Measurements from ENCODE around the gene LILRB4. TPM values are rescaled to one million over a fixed set of nuclear protein-coding genes. Genes with fewer than 3 reads are reported as not detected.
"Not testable (repeated sequence)": the region's sequence is repeated elsewhere in the genome, so short reads cannot be mapped to it uniquely, and the experiment has no call there.

The LILRB4 gene
- total RNA-seq, 1 donor: 0.81 TPM

DNA sequence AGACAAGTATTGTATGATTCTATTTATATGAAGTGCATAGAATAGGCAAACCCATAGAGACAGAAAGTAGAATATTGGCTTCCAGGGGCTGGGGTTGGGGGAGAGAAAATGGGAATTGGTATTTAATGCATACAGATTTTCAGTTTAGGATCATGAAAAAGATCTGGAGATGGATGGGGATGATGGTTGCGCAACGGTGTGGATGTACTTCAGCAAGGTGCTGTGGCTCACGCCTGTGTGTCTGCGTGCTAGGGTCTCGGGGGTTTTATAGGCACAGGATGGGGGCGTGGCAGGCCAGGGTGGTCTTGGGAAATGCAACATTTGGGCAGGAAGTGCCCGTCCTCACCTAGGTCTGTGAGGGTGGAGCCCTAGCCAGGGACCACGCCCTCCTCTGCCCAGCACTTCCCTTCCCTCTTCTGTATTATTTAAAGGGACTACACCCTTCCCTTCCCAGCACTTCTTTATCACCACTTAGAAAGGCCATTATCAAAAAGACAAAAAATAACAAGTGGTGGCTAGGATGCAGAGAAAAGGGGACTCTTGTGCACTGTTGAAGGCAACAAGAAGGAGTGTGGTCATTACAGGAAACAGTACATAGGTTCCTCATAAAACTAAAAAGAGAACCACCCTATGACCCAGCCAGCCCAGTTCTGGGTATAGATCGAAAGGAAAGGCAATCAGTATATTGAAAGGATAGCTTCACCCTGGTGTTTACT lies 29.0 kb downstream of the LILRB4 start:
- DNase-seq (ENCODE audit: low read depth in 2 of 3, low spot score in 2 of 3): no peak

DNA sequence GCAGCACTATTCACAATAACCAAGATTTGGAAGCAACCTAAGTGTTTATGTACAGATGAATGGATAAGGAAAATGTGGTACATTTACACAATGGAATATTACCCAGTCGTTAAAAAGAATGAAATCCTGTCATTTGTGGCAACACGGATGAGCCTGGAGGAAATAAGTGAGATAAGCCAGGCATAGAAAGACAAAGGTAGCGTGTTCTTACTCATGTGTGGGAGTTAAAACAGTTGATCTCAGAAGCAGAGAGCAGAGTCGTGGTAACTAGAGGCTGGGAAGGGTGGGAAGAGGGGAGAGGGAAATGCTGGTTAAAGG lies 29.5 kb downstream of the LILRB4 start:
- DNase-seq (ENCODE audit: low read depth in 2 of 3, low spot score in 2 of 3): no peak

DNA sequence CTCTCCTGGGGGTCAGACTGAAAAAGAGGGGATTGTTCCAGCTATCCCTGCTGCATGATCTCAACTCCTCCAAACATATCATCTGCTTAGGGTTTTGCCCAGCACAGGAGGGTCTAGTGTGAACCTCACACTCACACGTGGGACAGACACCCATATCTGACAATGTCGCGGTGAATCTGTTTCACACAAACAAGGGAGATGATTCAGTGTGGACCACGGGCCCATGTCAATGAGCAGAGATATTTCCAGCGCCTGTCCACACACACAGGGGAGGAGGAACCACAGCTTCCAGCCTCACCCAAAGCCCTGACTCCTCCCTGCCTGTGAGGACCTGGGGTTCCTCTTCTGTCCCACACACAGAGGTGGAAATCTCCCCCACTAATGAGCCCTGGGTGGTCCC lies 31.9 kb downstream of the LILRB4 start:
- no peak for DNase-seq (ENCODE audit: low read depth in 2 of 3, low spot score in 2 of 3)

DNA sequence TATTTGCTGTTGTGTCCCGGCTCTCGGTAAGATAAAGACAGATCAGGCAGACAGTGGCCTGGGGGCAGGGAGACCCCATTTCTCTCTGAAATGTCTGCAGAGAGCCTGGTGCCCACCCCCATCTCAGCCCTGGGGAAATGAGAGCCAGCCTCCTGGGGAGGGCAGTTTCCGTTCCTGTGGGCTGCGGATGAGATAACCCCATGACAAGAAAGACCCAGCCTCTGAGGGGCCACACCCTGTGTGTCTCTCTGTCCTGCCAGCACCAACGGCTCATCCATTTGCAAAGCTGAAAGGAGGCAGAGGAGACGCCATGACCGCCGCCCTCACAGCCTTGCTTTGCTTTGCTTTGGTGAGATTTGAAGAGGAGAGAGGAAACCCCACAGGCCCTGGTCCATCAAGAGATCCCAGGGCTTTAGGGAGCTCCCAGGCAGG lies 33.3 kb downstream of the LILRB4 start:
- no peak for DNase-seq (ENCODE audit: low read depth in 2 of 3, low spot score in 2 of 3)

DNA sequence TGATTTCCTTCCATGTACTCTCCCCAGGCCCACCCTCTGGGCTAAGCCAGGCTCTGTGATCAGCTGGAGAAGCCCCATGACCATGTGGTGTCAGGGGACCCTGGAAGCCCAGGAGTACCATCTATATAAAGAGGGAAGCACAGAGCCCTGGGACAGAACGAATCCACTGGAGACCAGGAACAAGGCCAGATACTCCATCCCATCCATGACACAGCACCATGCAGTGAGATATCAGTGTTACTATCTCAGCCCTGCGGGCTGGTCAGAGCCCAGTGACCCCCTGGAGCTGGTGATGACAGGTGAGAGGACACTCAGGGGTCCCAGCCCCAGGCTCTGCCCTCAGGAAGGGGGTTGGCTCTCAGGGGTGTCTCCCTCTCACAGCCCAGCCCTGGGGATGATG lies 34.0 kb downstream of the LILRB4 start:
- no peak for DNase-seq (ENCODE audit: low read depth in 2 of 3, low spot score in 2 of 3)

DNA sequence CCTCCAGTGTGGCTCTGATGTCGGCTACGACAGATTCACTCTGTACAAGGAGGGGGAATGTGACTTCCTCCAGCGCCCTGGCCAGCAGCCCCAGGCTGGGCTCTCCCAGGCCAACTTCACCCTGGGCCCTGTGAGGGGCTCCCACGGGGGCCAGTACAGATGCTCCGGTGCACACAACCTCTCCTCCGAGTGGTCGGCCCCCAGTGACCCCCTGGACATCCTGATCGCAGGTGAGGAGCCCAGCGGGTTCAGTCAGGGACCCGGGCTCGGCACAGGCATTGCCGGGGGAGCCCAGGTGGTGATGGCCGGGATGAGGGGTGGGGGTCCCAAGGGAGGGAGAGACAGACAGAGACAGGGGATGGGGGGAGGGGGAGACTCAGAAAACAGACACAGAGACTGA lies 34.9 kb downstream of the LILRB4 start:
- not testable (repeated sequence) for DNase-seq (ENCODE audit: low read depth in 2 of 3, low spot score in 2 of 3)

DNA sequence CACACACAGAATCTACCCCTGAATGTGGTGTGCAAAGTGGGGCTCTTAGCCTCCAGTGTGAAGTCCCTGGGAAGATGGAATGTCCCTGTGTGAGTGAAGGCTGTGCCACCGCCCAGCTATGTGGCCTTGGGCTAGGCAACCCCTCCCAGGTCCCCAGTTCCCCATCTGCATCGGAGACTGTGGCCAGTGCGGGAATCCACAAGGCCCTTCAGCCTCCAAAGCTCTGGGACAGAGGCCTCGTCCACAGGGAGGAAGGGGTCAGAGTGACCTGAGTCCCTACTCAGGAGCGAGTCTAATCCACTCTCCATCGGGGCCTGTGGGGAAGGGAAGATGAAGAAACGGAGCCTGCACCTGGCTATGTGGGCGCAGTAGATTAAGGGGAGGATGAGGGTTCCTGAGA lies 42.1 kb downstream of the LILRB4 start:
- DNase-seq (ENCODE audit: low read depth in 2 of 3, low spot score in 2 of 3): no peak

DNA sequence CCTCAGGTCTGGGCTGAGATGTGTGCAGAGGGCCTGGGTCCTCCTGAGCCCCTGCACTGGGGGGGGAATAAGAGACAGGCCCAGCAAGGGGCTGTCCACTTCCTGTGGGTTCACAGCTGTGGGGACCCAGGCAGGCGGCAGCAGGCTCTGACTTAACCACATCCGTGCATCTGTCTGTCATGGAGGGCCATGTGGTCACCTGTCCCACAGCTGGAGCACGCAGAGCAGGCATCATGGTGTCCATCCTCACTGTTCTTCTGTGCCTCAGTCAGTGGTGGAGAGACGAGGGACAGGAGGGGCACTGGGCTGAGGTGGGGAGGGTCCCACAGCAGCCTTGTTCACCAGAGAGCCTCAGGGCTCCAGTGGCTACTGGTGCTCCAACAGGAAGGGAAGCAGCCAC lies 45.2 kb downstream of the LILRB4 start:
- DNase-seq (ENCODE audit: low read depth in 2 of 3, low spot score in 2 of 3): peak in 2 of 3 donors; percentile 5 to 32

DNA sequence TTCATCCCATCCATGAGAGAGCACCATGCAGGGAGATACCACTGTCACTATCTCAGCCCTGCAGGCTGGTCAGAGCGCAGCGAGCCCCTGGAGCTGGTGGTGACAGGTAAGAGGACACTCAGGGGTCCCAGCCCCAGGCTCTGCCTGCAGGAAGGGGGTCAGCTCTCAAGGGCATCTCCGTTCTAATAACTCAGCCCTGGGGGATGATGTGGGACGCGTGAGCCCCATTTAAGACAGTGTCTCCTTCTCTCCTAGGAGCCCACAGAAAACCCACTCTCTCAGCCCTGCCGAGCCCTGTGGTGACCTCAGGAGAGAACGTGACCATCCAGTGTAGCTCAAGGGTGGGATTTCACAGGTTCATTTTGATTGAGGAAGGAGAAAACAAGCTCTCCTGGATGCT lies 46.0 kb downstream of the LILRB4 start:
- no peak for DNase-seq (ENCODE audit: low read depth in 2 of 3, low spot score in 2 of 3)

DNA sequence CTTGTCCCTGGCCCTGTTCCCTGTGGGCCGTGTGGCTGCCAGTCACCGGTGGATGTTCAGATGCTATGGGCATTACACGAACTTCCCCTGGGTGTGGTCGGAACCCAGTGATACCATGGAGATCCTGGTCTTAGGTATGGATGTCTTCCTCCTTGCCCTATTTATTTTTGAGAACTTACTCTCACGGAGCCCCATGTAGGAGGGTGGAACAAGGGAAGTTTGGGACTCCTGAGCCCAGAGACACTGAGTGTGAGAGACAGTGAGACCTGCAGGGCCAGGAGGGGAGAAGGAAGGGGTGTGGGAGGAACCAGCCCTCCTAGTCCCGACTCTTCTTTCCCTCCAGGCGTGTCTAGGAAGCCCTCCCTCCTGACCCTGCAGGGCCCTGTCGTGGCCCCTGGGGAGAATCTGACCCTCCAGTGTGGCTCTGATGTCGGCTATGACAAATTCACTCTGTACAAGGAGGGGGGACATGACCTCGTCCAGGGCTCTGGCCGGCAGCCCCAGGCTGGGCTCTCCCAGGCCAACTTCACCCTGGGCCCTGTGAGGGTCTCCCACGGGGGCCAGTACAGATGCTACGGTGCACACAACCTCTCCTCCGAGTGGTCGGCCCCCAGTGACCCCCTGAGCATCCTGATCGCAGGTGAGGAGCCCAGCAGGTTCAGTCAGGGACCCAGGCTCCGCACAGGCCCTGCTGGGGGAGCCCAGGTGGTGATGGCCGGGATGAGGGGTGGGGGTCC lies 46.6 kb downstream of the LILRB4 start:
- DNase-seq (ENCODE audit: low read depth in 2 of 3, low spot score in 2 of 3): no peak

DNA sequence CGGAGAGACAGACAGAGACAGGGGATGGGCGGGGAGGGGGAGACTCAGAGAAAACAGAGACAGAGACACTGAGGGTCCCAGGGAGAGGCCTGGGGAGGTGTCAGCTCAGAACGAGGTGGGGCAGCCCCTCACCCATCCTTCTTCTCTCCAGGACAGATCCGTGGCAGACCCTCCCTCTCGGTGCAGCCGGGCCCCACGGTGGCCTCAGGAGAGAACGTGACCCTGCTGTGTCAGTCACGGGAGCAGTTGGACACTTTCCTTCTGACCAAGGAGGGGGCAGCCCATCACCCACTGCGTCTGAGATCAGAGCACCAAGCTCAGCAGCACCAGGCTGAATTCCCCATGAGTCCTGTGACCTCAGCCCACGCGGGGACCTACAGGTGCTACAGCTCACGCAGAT lies 47.2 kb downstream of the LILRB4 start:
- not testable (repeated sequence) for DNase-seq (ENCODE audit: low read depth in 2 of 3, low spot score in 2 of 3)

Small RNAs within 50 kb of the gene (small RNA-seq; reads per million reads assigned to genes)
- gene AC245036.3 (not detected), gene AC245128.2 (not detected), gene MIR8061 (not detected)

Other genes with a start within 250 kb of the LILRB4 start
- 0.81 TPM for gene TTYH1, start 247.5 kb upstream of the LILRB4 start, total RNA-seq
- 170 TPM for gene LENG8, start 213.8 kb upstream of the LILRB4 start, total RNA-seq
- 10.8 TPM for gene LENG9, start 199.2 kb upstream of the LILRB4 start, total RNA-seq
- gene CDC42EP5, start 189.7 kb upstream of the LILRB4 start, total RNA-seq: 0.54 TPM
- gene LAIR2, start 160.2 kb upstream of the LILRB4 start, total RNA-seq: not detected
- gene LILRA2, start 89.2 kb upstream of the LILRB4 start, total RNA-seq: 12.9 TPM
- gene LILRA1, start 69.4 kb upstream of the LILRB4 start, total RNA-seq: 2.7 TPM
- gene LILRB1, start 32.5 kb upstream of the LILRB4 start, total RNA-seq: 1.1 TPM
- gene KIR3DL3, start 61.5 kb downstream of the LILRB4 start, total RNA-seq: not detected
- under 0.01 TPM for gene KIR2DL3, start 75.5 kb downstream of the LILRB4 start, total RNA-seq
- not detected for gene KIR2DL1, start 106.8 kb downstream of the LILRB4 start, total RNA-seq
- under 0.01 TPM for gene KIR2DL4, start 140.6 kb downstream of the LILRB4 start, total RNA-seq
- not detected for gene KIR3DL1, start 153.5 kb downstream of the LILRB4 start, total RNA-seq
- gene KIR2DS4, start 169.7 kb downstream of the LILRB4 start, total RNA-seq: not detected
- under 0.01 TPM for gene KIR3DL2, start 187.5 kb downstream of the LILRB4 start, total RNA-seq
- gene FCAR, start 211.2 kb downstream of the LILRB4 start, total RNA-seq: 1.3 TPM
- 11.3 TPM for gene NCR1, start 243.2 kb downstream of the LILRB4 start, total RNA-seq

Data from hematopoietic multipotent progenitor cell (in vitro differentiated cells).